Activated T-helper 2 cell treated with anti-CD3 and anti-CD28 coated beads, Interferon-gamma antibody, Interleukin-2, Interleukin-4, amounts not matched to agents 10 μg/mL and 5 μg/mL and 100 μg/mL, durations not matched to agents 14 hours and 24 hours and 36 hours (primary cell): ENCODE data around the gene CFTR. TPM values are rescaled to one million over a fixed set of nuclear protein-coding genes. Genes with fewer than 3 reads are reported as not detected.

Source experiments
- DNase-seq: peaks from one replicate; pipeline ENCODE4 v3.0.0; 2021; ENCODE audit warnings: low spot score
- H3K27ac Mint-ChIP-seq: one replicate; pipeline ENCODE4 v1.8.0; 2021; ENCODE audit warnings: mixed read lengths
- H3K27me3 Mint-ChIP-seq: one replicate; pipeline ENCODE4 v1.8.0; 2021; ENCODE audit warnings: low read depth, mixed read lengths
- H3K36me3 Mint-ChIP-seq: one replicate; pipeline ENCODE4 v1.8.0; 2021; ENCODE audit warnings: low read depth, mixed read lengths
- H3K4me1 Mint-ChIP-seq: one replicate; pipeline ENCODE4 v1.8.0; 2021; ENCODE audit warnings: low read depth, mixed read lengths
- H3K4me3 Mint-ChIP-seq: one replicate; pipeline ENCODE4 v1.8.0; 2021; ENCODE audit warnings: low read depth, mild to moderate bottlenecking, moderate library complexity, mixed read lengths
- H3K9me3 Mint-ChIP-seq: one replicate; pipeline ENCODE4 v1.8.0; 2021; ENCODE audit warnings: mixed read lengths
- intact Hi-C: fragments of 100-400 bp; cut with micrococcal nuclease; formaldehyde crosslinking; loops from one replicate; pipeline ENCODE4 v1.15.1; 2023
- total RNA-seq: library from RNA; stranded (reverse); gene quantifications from 2 replicates; pipeline ENCODE4 v1.2.3, GENCODE V29; 2022

The CFTR gene
- total RNA-seq, 1 donor from 2014 or later: not detected

GRCh38 chr7:117640465-117640864 is 160.6 kb downstream of the CFTR start:
- H3K27me3 Mint-ChIP-seq: peaks cover under 1% of the 10 kb centered on the region
- H3K4me3 Mint-ChIP-seq: no peak overlapping the region
- no peaks in the 10 kb centered on the region for H3K9me3 Mint-ChIP-seq
- H3K27ac Mint-ChIP-seq: no peak overlapping the region
- no peaks in the 10 kb centered on the region for H3K36me3 Mint-ChIP-seq
- no peak for DNase-seq
- H3K4me1 Mint-ChIP-seq: no peaks in the 10 kb centered on the region
- intact Hi-C loops: no loop called here

GRCh38 chr7:117645481-117646165 is 165.8 kb downstream of the CFTR start:
- H3K27ac Mint-ChIP-seq: no peak overlapping the region
- no peak for DNase-seq
- H3K4me3 Mint-ChIP-seq: no peak overlapping the region
- H3K36me3 Mint-ChIP-seq: no peaks in the 10 kb centered on the region
- H3K9me3 Mint-ChIP-seq: no peaks in the 10 kb centered on the region
- H3K27me3 Mint-ChIP-seq: peaks cover 2% of the 10 kb centered on the region
- no peaks in the 10 kb centered on the region for H3K4me1 Mint-ChIP-seq
- intact Hi-C loops: no loop called here

DNA sequence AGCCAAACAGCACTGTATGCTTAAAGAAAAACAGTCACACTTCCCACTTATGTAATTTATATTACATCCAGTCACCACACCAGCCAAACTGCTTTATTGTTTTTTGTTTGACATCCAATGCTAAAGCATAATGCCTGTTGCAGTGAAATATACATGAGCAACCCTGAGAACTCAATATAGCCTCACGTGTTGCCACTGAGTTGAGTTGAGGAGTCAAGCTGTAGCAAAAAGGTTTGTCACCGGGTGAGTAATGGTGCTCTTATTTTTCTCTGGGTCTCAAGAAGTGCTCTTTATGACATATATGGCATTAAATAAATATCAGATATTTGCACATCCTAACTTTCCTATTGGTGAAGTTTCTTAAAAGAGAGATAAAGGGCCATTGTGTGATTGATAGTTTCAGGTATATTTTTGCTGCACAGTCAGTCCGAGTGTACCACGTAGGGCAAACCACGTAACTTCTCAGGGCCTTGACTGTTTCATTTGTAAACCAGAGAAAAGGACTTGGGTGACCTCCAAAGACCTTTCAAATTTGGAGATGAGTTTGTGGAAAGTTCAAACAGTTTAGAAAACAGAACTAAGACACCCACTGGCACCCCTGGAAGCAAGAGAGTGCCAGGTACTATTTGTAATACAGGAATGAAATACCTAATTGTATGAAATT is 168.5 kb downstream of the CFTR start:
- no peaks in the 10 kb centered on the region for H3K36me3 Mint-ChIP-seq
- no peak overlapping the region for H3K27ac Mint-ChIP-seq
- H3K27me3 Mint-ChIP-seq: peaks cover 2% of the 10 kb centered on the region
- DNase-seq: no peak
- H3K4me1 Mint-ChIP-seq: no peaks in the 10 kb centered on the region
- intact Hi-C loops: no loop called here
- no peak overlapping the region for H3K4me3 Mint-ChIP-seq
- H3K9me3 Mint-ChIP-seq: no peaks in the 10 kb centered on the region

GRCh38 chr7:117652943-117653680 is 173.3 kb downstream of the CFTR start:
- Mint-ChIP-seq H3K27me3 (no peaks in the 10 kb centered on the region), H3K36me3 (no peaks in the 10 kb centered on the region), H3K4me1 (no peaks in the 10 kb centered on the region), H3K9me3 (no peaks in the 10 kb centered on the region), H3K27ac (no peak overlapping the region), H3K4me3 (no peak overlapping the region)
- intact Hi-C loops: no loop called here
- no peak for DNase-seq

- intact Hi-C loops: no loop called here
- Mint-ChIP-seq H3K9me3 (no peaks in the 10 kb centered on the region), H3K27ac (no peak overlapping the region), H3K36me3 (no peaks in the 10 kb centered on the region), H3K27me3 (no peaks in the 10 kb centered on the region), H3K4me3 (no peak overlapping the region), H3K4me1 (no peaks in the 10 kb centered on the region)
- DNase-seq: no peak
Observed at GRCh38 chr7:117654780-117655179, 175.0 kb downstream of the CFTR start.

GRCh38 chr7:117656806-117657205 is 177.0 kb downstream of the CFTR start:
- Mint-ChIP-seq H3K36me3 (no peaks in the 10 kb centered on the region), H3K27ac (no peak overlapping the region), H3K27me3 (no peaks in the 10 kb centered on the region), H3K4me3 (no peak overlapping the region), H3K9me3 (no peaks in the 10 kb centered on the region), H3K4me1 (no peaks in the 10 kb centered on the region)
- intact Hi-C loops: no loop called here
- DNase-seq: no peak

- H3K4me1 Mint-ChIP-seq: no peaks in the 10 kb centered on the region
- no peak overlapping the region for H3K4me3 Mint-ChIP-seq
- no peaks in the 10 kb centered on the region for H3K36me3 Mint-ChIP-seq
- no peaks in the 10 kb centered on the region for H3K27me3 Mint-ChIP-seq
- no peaks in the 10 kb centered on the region for H3K9me3 Mint-ChIP-seq
- DNase-seq: no peak
- no peak overlapping the region for H3K27ac Mint-ChIP-seq
- intact Hi-C loops: no loop called here
Observed at GRCh38 chr7:117659531-117660011, 179.7 kb downstream of the CFTR start.

GRCh38 chr7:117661328-117661727 is 181.5 kb downstream of the CFTR start:
- no peak for DNase-seq
- Mint-ChIP-seq H3K36me3 (no peaks in the 10 kb centered on the region), H3K27ac (no peak overlapping the region), H3K4me3 (no peak overlapping the region), H3K4me1 (no peaks in the 10 kb centered on the region), H3K9me3 (no peaks in the 10 kb centered on the region), H3K27me3 (no peaks in the 10 kb centered on the region)
- intact Hi-C loops: no loop called here

- H3K27me3 Mint-ChIP-seq: peaks cover 1% of the 10 kb centered on the region
- no peaks in the 10 kb centered on the region for H3K36me3 Mint-ChIP-seq
- intact Hi-C loops: no loop called here
- DNase-seq: no peak
- no peak overlapping the region for H3K27ac Mint-ChIP-seq
- no peaks in the 10 kb centered on the region for H3K9me3 Mint-ChIP-seq
- no peak overlapping the region for H3K4me3 Mint-ChIP-seq
- H3K4me1 Mint-ChIP-seq: no peaks in the 10 kb centered on the region
Observed at GRCh38 chr7:117664047-117664446, 184.2 kb downstream of the CFTR start.

- H3K27me3 Mint-ChIP-seq: peaks cover 1% of the 10 kb centered on the region
- no peak overlapping the region for H3K4me3 Mint-ChIP-seq
- H3K9me3 Mint-ChIP-seq: no peaks in the 10 kb centered on the region
- intact Hi-C loops: no loop called here
- no peak overlapping the region for H3K27ac Mint-ChIP-seq
- no peak for DNase-seq
- H3K4me1 Mint-ChIP-seq: no peaks in the 10 kb centered on the region
- H3K36me3 Mint-ChIP-seq: no peaks in the 10 kb centered on the region
Observed at GRCh38 chr7:117665368-117665767, 185.5 kb downstream of the CFTR start.

DNA sequence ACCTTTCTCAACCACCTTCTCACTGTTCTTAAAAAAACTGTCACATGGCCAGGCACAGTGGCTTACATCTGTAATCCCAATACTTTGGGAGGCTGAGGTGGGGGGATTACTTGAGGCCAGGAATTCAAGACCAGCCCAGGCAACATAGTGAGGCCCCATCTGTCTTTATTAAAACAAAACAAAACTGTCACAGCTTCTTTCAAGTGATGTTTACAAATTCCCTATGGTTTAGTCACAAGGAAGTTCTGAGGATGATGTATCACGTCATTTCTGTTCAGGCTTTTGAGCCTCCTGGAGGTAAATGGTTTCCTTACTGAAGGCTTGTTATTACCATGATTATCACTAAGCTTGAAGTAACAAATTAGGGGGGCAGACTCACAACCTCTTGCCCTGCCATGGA is 186.2 kb downstream of the CFTR start:
- no peak overlapping the region for H3K4me3 Mint-ChIP-seq
- H3K27ac Mint-ChIP-seq: no peak overlapping the region
- H3K27me3 Mint-ChIP-seq: peaks cover 1% of the 10 kb centered on the region
- intact Hi-C loops: no loop called here
- no peaks in the 10 kb centered on the region for H3K4me1 Mint-ChIP-seq
- no peak for DNase-seq
- no peaks in the 10 kb centered on the region for H3K36me3 Mint-ChIP-seq
- H3K9me3 Mint-ChIP-seq: no peaks in the 10 kb centered on the region

DNA sequence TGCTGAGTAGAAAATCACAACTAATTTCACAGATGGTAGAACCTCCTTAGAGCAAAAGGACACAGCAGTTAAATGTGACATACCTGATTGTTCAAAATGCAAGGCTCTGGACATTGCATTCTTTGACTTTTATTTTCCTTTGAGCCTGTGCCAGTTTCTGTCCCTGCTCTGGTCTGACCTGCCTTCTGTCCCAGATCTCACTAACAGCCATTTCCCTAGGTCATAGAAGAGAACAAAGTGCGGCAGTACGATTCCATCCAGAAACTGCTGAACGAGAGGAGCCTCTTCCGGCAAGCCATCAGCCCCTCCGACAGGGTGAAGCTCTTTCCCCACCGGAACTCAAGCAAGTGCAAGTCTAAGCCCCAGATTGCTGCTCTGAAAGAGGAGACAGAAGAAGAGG is 186.9 kb downstream of the CFTR start:
- H3K36me3 Mint-ChIP-seq: no peaks in the 10 kb centered on the region
- no peaks in the 10 kb centered on the region for H3K9me3 Mint-ChIP-seq
- DNase-seq: no peak
- H3K4me1 Mint-ChIP-seq: no peaks in the 10 kb centered on the region
- H3K4me3 Mint-ChIP-seq: no peak overlapping the region
- no peak overlapping the region for H3K27ac Mint-ChIP-seq
- intact Hi-C loops: no loop called here
- H3K27me3 Mint-ChIP-seq: peaks cover 1% of the 10 kb centered on the region

DNA sequence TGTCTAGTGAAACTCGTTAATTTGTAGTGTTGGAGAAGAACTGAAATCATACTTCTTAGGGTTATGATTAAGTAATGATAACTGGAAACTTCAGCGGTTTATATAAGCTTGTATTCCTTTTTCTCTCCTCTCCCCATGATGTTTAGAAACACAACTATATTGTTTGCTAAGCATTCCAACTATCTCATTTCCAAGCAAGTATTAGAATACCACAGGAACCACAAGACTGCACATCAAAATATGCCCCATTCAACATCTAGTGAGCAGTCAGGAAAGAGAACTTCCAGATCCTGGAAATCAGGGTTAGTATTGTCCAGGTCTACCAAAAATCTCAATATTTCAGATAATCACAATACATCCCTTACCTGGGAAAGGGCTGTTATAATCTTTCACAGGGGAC is 187.6 kb downstream of the CFTR start:
- no peak overlapping the region for H3K27ac Mint-ChIP-seq
- H3K36me3 Mint-ChIP-seq: no peaks in the 10 kb centered on the region
- peaks cover 3% of the 10 kb centered on the region for H3K27me3 Mint-ChIP-seq
- H3K9me3 Mint-ChIP-seq: no peaks in the 10 kb centered on the region
- H3K4me3 Mint-ChIP-seq: no peak overlapping the region
- no peak for DNase-seq
- H3K4me1 Mint-ChIP-seq: no peaks in the 10 kb centered on the region
- intact Hi-C loops: no loop called here
